Naive thymus-derived CD4-positive, alpha-beta T cell (primary cell): Measurements from ENCODE around the gene GID4. TPM values are rescaled to one million over a fixed set of nuclear protein-coding genes. Genes with fewer than 3 reads are reported as not detected.

ENCODE experiments used
- ATAC-seq: fragments of 150-1000 bp; cut with Tn5 transposase; 2 replicates; pipeline ENCODE4 v1.10.0; 2021; ENCODE audit warnings: mild to moderate bottlenecking, moderate library complexity
- CTCF ChIA-PET: fragments of 350-600 bp; sonication (Branson Sonifier 250); formaldehyde crosslinking; loops from one replicate; lab custom pipeline; 2021; ENCODE audit warnings: antibody characterized with exemption; lab: Charles Lee
- POLR2A ChIA-PET: fragments of 350-600 bp; sonication (Branson Sonifier 250); formaldehyde crosslinking; loops from one replicate; lab custom pipeline; 2021; ENCODE audit warnings: antibody characterized with exemption, inconsistent platforms; lab: Charles Lee
- DNase-seq, 9 donors: peaks; one replicate each; pipeline versions ENCODE4 v3.0.0 to v3.0.0-alpha.2; 2020 to 2022; ENCODE audit warnings: mixed read lengths in 1 of 9
- H3K27ac ChIP-seq: one replicate; pipeline ENCODE4 v1.7.0; 2013; ENCODE audit warnings: mild to moderate bottlenecking, low read depth, low read length, moderate library complexity
- H3K27me3 ChIP-seq, 2 donors: one replicate each; pipeline ENCODE4 v1.7.0; 2013; ENCODE audit warnings: low read length in 2 of 2, mild to moderate bottlenecking in 2 of 2, moderate library complexity in 2 of 2; ENCODE audit not compliant: control insufficient read depth in 2 of 2, insufficient read depth in 2 of 2
- H3K36me3 ChIP-seq, 3 experiments: 1 replicate in 2 of 3; 2 replicates in 1 of 3; pipeline ENCODE4 v1.7.0; 2013; ENCODE audit warnings: low read length in 3 of 3, mild to moderate bottlenecking in 3 of 3, moderate library complexity in 1 of 3; ENCODE audit not compliant: insufficient read depth in 3 of 3, control insufficient read depth in 2 of 3
- H3K4me1 ChIP-seq, 2 donors: one replicate each; pipeline ENCODE4 v1.7.0; 2013; ENCODE audit warnings: low read length in 2 of 2, mild to moderate bottlenecking in 2 of 2, moderate library complexity in 1 of 2; ENCODE audit not compliant: control insufficient read depth in 2 of 2, insufficient read depth in 2 of 2
- H3K4me3 ChIP-seq: 2 replicates; pipeline ENCODE4 v1.7.0; 2013; ENCODE audit warnings: mild to moderate bottlenecking, low read length
- H3K9me3 ChIP-seq, 3 experiments: 1 replicate in 2 of 3; 2 replicates in 1 of 3; pipeline ENCODE4 v1.7.0; 2013; ENCODE audit warnings: low read length in 3 of 3; ENCODE audit not compliant: control insufficient read depth in 2 of 3
- H3K27ac Mint-ChIP-seq, 9 donors: one replicate each; pipeline ENCODE4 v1.8.0; 2020 to 2022; ENCODE audit warnings: mixed read lengths in 9 of 9, mild to moderate bottlenecking in 8 of 9, moderate library complexity in 5 of 9, inconsistent platforms in 2 of 9
- H3K27me3 Mint-ChIP-seq, 5 donors: one replicate each; pipeline ENCODE4 v1.8.0; 2021 to 2022; ENCODE audit warnings: mixed read lengths in 5 of 5, mild to moderate bottlenecking in 1 of 5
- H3K36me3 Mint-ChIP-seq, 5 donors: one replicate each; pipeline ENCODE4 v1.8.0; 2020 to 2022; ENCODE audit warnings: mixed read lengths in 5 of 5, mild to moderate bottlenecking in 3 of 5, inconsistent platforms in 1 of 5
- H3K4me1 Mint-ChIP-seq, 7 donors: one replicate each; pipeline ENCODE4 v1.8.0; 2020 to 2022; ENCODE audit warnings: mixed read lengths in 7 of 7, mild to moderate bottlenecking in 3 of 7, inconsistent platforms in 1 of 7
- H3K4me3 Mint-ChIP-seq, 10 donors: one replicate each; pipeline ENCODE4 v1.8.0; 2020 to 2022; ENCODE audit warnings: mild to moderate bottlenecking in 10 of 10, mixed read lengths in 10 of 10, moderate library complexity in 6 of 10, inconsistent platforms in 2 of 10
- H3K9me3 Mint-ChIP-seq, 11 donors: one replicate each; pipeline ENCODE4 v1.8.0; 2020 to 2022; ENCODE audit warnings: mixed read lengths in 11 of 11, mild to moderate bottlenecking in 4 of 11, inconsistent platforms in 1 of 11, moderate library complexity in 1 of 11
- intact Hi-C, 2 donors: fragments of 100-400 bp; cut with micrococcal nuclease; formaldehyde crosslinking; loops; one replicate each; pipeline ENCODE4 v1.15.1; 2023
- polyA plus RNA-seq, 2 donors: library from polyadenylated mRNA; unstranded; fragments of 300-500 nt; fragmentation: Illumina TruSeq; gene quantifications; one replicate each; pipeline ENCODE4 v1.2.3, GENCODE V29; 2021
- total RNA-seq, 6 experiments: library from RNA in 5 of 6; stranded (reverse) in 5 of 6; gene quantifications; 1 replicate in 5 of 6; 2 replicates in 1 of 6; pipeline ENCODE4 v1.2.3 and lab custom pipeline; 2021 to 2026

Gene GID4
- total and polyA plus RNA-seq, 7 experiments from 2014 or later = 5.9 to 11.4 (median 7.0) TPM

- no peaks in the 10 kb centered on the region for H3K27me3 ChIP-seq
- peaks cover 0 to 19% (median 0%) of the 10 kb centered on the region in 3 experiments for H3K36me3 ChIP-seq
- peaks cover 0 to 5% (median 0%) of the 10 kb centered on the region in 7 donors for H3K4me1 Mint-ChIP-seq
- no peak overlapping the region for H3K4me3 ChIP-seq
- peaks cover 0 to 25% (median 0%) of the 10 kb centered on the region in 5 donors for H3K36me3 Mint-ChIP-seq
- POLR2A ChIA-PET = no interaction called here
- DNase-seq (no peak), ATAC-seq (no peak)
- H3K27ac ChIP-seq = no peak overlapping the region
- no peak overlapping the region for H3K4me3 Mint-ChIP-seq
- H3K4me1 ChIP-seq = no peaks in the 10 kb centered on the region
- no peaks in the 10 kb centered on the region for H3K9me3 ChIP-seq
- H3K27me3 Mint-ChIP-seq = no peaks in the 10 kb centered on the region
- H3K27ac Mint-ChIP-seq = no peak overlapping the region
- H3K9me3 Mint-ChIP-seq = peaks cover 0 to 1% (median 0%) of the 10 kb centered on the region in 11 donors
- CTCF ChIA-PET = no interaction called here
- intact Hi-C loops = no loop called here
These were observed 33.7 kb upstream of the GID4 start for GRCh38 chr17:18005496-18005895.

DNA sequence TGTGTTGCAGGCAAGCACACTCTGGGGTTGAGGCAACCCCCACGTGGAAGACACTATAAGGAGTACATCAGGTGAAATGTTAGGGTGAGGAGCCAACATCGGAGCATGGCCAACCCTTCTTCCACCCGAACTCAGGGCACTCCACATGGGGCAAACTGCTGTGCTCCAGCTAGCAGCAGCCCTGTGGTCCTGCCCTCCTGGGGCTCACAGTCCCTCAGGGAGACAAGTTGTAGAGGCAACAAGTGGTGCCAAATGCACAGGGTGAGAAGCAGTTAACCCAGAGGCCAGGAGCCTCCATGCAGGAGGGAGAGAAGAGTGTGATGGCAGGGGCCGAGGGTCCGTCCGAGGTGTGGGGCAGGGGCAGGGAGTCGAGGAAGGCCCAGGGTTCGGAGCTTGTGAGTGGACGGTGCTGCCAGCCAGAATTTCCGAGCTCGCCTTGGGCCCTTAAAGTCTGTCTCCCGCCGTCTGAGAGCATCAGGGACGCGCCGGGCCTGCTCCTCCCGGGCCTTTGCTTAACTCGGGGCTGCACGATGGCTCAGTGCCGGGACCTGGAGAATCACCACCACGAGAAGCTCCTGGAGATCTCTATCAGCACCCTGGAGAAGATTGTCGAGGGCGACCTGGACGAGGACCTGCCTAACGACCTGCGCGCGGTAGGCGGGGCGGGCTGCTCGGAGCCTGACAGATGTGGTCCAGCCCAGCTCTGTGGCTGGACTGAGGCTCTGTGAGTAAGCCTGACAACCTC lies 32.5 kb upstream of the GID4 start:
- H3K27ac ChIP-seq = no peak overlapping the region
- peak overlapping the region in 1 of 9 donors; percentile 34 for H3K27ac Mint-ChIP-seq
- H3K36me3 Mint-ChIP-seq = peaks cover 0 to 31% (median 0%) of the 10 kb centered on the region in 5 donors
- H3K36me3 ChIP-seq = peaks cover 0 to 24% (median 0%) of the 10 kb centered on the region in 3 experiments
- no peak overlapping the region for H3K4me3 ChIP-seq
- H3K4me3 Mint-ChIP-seq = no peak overlapping the region
- H3K4me1 Mint-ChIP-seq = peaks cover 0 to 5% (median 0%) of the 10 kb centered on the region in 7 donors
- no peaks in the 10 kb centered on the region for H3K4me1 ChIP-seq
- CTCF ChIA-PET = no interaction called here
- no peaks in the 10 kb centered on the region for H3K27me3 Mint-ChIP-seq
- H3K9me3 ChIP-seq = no peaks in the 10 kb centered on the region
- H3K27me3 ChIP-seq = no peaks in the 10 kb centered on the region
- ATAC-seq = no peak
- POLR2A ChIA-PET = no interaction called here
- intact Hi-C loops = no loop called here
- H3K9me3 Mint-ChIP-seq = peaks cover 0 to 1% (median 0%) of the 10 kb centered on the region in 11 donors
- no peak for DNase-seq

- peaks cover 0 to 25% (median 0%) of the 10 kb centered on the region in 3 experiments for H3K36me3 ChIP-seq
These were observed 30.5 kb upstream of the GID4 start for GRCh38 chr17:18008496-18009268.

DNA sequence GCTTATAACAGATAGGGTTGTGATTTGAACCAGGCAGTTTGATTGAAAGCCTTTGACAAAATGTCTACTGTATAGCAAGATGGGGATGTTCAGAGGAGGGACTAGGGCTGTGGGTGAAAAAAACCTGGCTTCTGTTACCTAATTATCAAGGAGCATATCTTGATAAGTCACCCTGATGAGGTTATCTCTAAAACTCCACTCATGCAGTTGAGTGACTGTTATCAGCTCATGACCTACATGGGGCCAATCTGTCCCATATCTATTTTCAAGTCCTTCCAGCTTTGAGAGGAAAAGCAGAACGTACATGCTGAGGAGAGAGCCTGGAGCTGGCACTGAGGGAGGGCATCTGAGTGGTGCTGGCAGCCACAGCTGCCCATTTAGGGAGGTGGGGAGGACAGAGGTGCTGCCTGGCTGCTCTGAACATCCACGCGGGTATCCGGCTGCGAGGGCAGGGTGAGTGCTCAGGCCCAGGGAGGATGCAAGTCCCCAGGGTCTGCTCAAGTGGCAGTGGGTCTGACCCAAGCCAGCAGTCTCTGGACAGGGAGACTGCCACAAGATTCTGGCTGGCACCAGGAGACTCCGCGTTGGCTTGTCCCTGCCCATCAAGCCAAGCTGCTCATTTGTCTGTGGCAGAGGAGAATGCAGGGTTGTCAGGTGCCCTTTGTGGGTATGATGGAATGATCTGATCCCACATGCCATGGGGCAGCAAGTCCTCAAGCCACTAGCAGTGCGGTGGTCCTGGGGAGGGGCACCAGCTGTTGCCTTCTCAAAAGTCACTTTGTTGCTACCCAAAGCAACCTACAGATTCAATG lies 29.4 kb upstream of the GID4 start:
- ChIA-PET CTCF (no interaction called here), POLR2A (interaction anchor here (0.7 kb wide), 1 partner anchor 703 kb away, joined by 4 read pairs; no protein-coding TSS in a partner anchor)
- Histone ChIP-seq H3K27me3 (no peaks in the 10 kb centered on the region), H3K36me3 (peaks cover 0 to 25% (median 0%) of the 10 kb centered on the region in 3 experiments), H3K4me3 (no peak overlapping the region), H3K9me3 (no peaks in the 10 kb centered on the region), H3K4me1 (no peaks in the 10 kb centered on the region), H3K27ac (no peak overlapping the region)
- H3K27me3 Mint-ChIP-seq = no peaks in the 10 kb centered on the region
- H3K4me3 Mint-ChIP-seq = no peak overlapping the region
- H3K4me1 Mint-ChIP-seq = peaks cover 0 to 5% (median 0%) of the 10 kb centered on the region in 7 donors
- peaks cover 0 to 44% (median 5%) of the 10 kb centered on the region in 5 donors for H3K36me3 Mint-ChIP-seq
- ATAC-seq = peak; percentile 22
- no peak overlapping the region for H3K27ac Mint-ChIP-seq
- intact Hi-C loops = no loop called here
- peaks cover 0 to 1% (median 0%) of the 10 kb centered on the region in 11 donors for H3K9me3 Mint-ChIP-seq
- DNase-seq = no peak

More at GRCh38 chr17:18008496-18009268, 30.5 kb upstream of the GID4 start:
- Histone ChIP-seq H3K27ac (no peak overlapping the region), H3K9me3 (no peaks in the 10 kb centered on the region), H3K27me3 (no peaks in the 10 kb centered on the region), H3K4me1 (no peaks in the 10 kb centered on the region), H3K4me3 (no peak overlapping the region)
- DNase-seq (no peak), ATAC-seq (no peak)
- Mint-ChIP-seq H3K4me3 (no peak overlapping the region), H3K27ac (peak overlapping the region in 1 of 9 donors; percentile 49), H3K4me1 (peaks cover 0 to 5% (median 0%) of the 10 kb centered on the region in 7 donors), H3K9me3 (peaks cover 0 to 1% (median 0%) of the 10 kb centered on the region in 11 donors), H3K36me3 (peaks cover 0 to 44% (median 5%) of the 10 kb centered on the region in 5 donors), H3K27me3 (no peaks in the 10 kb centered on the region)
- ChIA-PET CTCF (no interaction called here), POLR2A (interaction anchor here (0.7 to 1.2 kb wide), 2 partner anchors 109 to 702 kb away, joined by 3 to 4 read pairs; no protein-coding TSS in a partner anchor)
- intact Hi-C loops = no loop called here

GRCh38 chr17:18011286-18011685 lies 27.9 kb upstream of the GID4 start:
- DNase-seq (no peak), ATAC-seq (no peak)
- Histone ChIP-seq H3K27me3 (no peaks in the 10 kb centered on the region), H3K4me1 (no peaks in the 10 kb centered on the region), H3K36me3 (peaks cover 0 to 36% (median 0%) of the 10 kb centered on the region in 3 experiments), H3K4me3 (no peak overlapping the region), H3K27ac (no peak overlapping the region), H3K9me3 (no peaks in the 10 kb centered on the region)
- Mint-ChIP-seq H3K36me3 (peaks cover 0 to 50% (median 5%) of the 10 kb centered on the region in 5 donors), H3K27ac (no peak overlapping the region), H3K9me3 (peaks cover 0 to 1% (median 0%) of the 10 kb centered on the region in 11 donors), H3K4me3 (no peak overlapping the region), H3K27me3 (no peaks in the 10 kb centered on the region), H3K4me1 (peaks cover 0 to 2% (median 0%) of the 10 kb centered on the region in 7 donors)
- ChIA-PET CTCF (no interaction called here), POLR2A (no interaction called here)
- intact Hi-C loops = no loop called here

GRCh38 chr17:18014006-18014405 lies 25.2 kb upstream of the GID4 start:
- H3K4me3 Mint-ChIP-seq = no peak overlapping the region
- DNase-seq = no peak
- no peaks in the 10 kb centered on the region for H3K4me1 Mint-ChIP-seq
- H3K27ac Mint-ChIP-seq = no peak overlapping the region
- POLR2A ChIA-PET = no interaction called here
- intact Hi-C loops = no loop called here
- Histone ChIP-seq H3K36me3 (peaks cover 0 to 30% (median 0%) of the 10 kb centered on the region in 3 experiments), H3K4me3 (no peak overlapping the region), H3K4me1 (no peaks in the 10 kb centered on the region), H3K9me3 (no peaks in the 10 kb centered on the region), H3K27ac (no peak overlapping the region), H3K27me3 (no peaks in the 10 kb centered on the region)
- H3K27me3 Mint-ChIP-seq = no peaks in the 10 kb centered on the region
- peaks cover 0 to 51% (median 8%) of the 10 kb centered on the region in 5 donors for H3K36me3 Mint-ChIP-seq
- CTCF ChIA-PET = interaction anchor here (0.6 to 0.7 kb wide), 2 partner anchors 263 to 462 kb away, joined by 4 read pairs; no protein-coding TSS in a partner anchor
- H3K9me3 Mint-ChIP-seq = no peaks in the 10 kb centered on the region
- ATAC-seq = no peak
